HG03175 (cell line): ENCODE results near the gene RNF169.
A peak's percentile ranks its signal among the peaks of the same experiment; 100 is the strongest.

Source experiments
- ATAC-seq: cut with Tn5 transposase; IDR thresholded peaks from one replicate; pipeline ENCODE4 v1.9.1; 2021; ENCODE audit warnings: mild to moderate bottlenecking, moderate library complexity; ENCODE audit not compliant: unreplicated experiment

The RNF169 gene

GRCh38 chr11:74748211-74749126, at the start of gene RNF169:
Gene RNF169 (plus strand): TSS chr11:74748849. CDS start chr11:74748881, 32 bp downstream.
- ATAC-seq = peak; percentile 99

GRCh38 chr11:74699615-74700396, 48.8 kb upstream of the RNF169 start:
- no peak for ATAC-seq

- no peak for ATAC-seq
These were observed 47.3 kb upstream of the RNF169 start for GRCh38 chr11:74701351-74701750.

- peak; percentile 58 for ATAC-seq
These were observed 46.2 kb upstream of the RNF169 start for GRCh38 chr11:74702383-74703007.

GRCh38 chr11:74703211-74703610, 45.4 kb upstream of the RNF169 start:
- no peak for ATAC-seq

GRCh38 chr11:74707182-74707581, 41.5 kb upstream of the RNF169 start:
- no peak for ATAC-seq

- ATAC-seq = no peak
These were observed 40.8 kb upstream of the RNF169 start for GRCh38 chr11:74707602-74708510.

GRCh38 chr11:74709175-74709574, 39.5 kb upstream of the RNF169 start:
- ATAC-seq = no peak

GRCh38 chr11:74710281-74710938, 38.2 kb upstream of the RNF169 start:
- no peak for ATAC-seq

GRCh38 chr11:74713686-74714085, 35.0 kb upstream of the RNF169 start:
- ATAC-seq = no peak

- ATAC-seq = no peak
These were observed 33.7 kb upstream of the RNF169 start for GRCh38 chr11:74714904-74715303.

GRCh38 chr11:74717221-74717969, 31.3 kb upstream of the RNF169 start:
- ATAC-seq = no peak

GRCh38 chr11:74719011-74719410, 29.6 kb upstream of the RNF169 start:
- ATAC-seq = no peak

- no peak for ATAC-seq
These were observed 27.8 kb upstream of the RNF169 start for GRCh38 chr11:74720596-74721478.

- ATAC-seq = no peak
These were observed 27.2 kb upstream of the RNF169 start for GRCh38 chr11:74721479-74721835.

GRCh38 chr11:74723511-74723910, 25.1 kb upstream of the RNF169 start:
- ATAC-seq = no peak

- ATAC-seq = no peak
These were observed 22.9 kb upstream of the RNF169 start for GRCh38 chr11:74725701-74726100.

- peak; percentile 83 for ATAC-seq
These were observed 22.0 kb upstream of the RNF169 start for GRCh38 chr11:74726547-74727182.
